Stimulated activated naive B cell treated with anti-CD40 and anti-IgM and Interleukin-4, amounts not matched to agents 10 μg/mL and 1 μg/mL and 100 μg/mL, for 72 hours (primary cell): ENCODE measurements around the gene KRTAP10-11.
"Not testable (repeated sequence)": the region's sequence is repeated elsewhere in the genome, so short reads cannot be mapped to it uniquely, and the experiment has no call there.

Source experiments
- ATAC-seq, 2 donors: fragments of 150-1000 bp; cut with Tn5 transposase; replicated peaks; 2 replicates each; pipeline ENCODE4 v1.10.0; 2021; ENCODE audit warnings: moderate library complexity in 1 of 2
- DNase-seq: peaks from one replicate; pipeline ENCODE4 v3.0.0; 2021
- H3K27ac Mint-ChIP-seq: one replicate; pipeline ENCODE4 v1.8.0; 2022; ENCODE audit warnings: mild to moderate bottlenecking, mixed read lengths
- H3K27me3 Mint-ChIP-seq, 2 donors: one replicate each; pipeline ENCODE4 v1.8.0; 2022; ENCODE audit warnings: mixed read lengths in 2 of 2
- H3K36me3 Mint-ChIP-seq, 2 donors: one replicate each; pipeline ENCODE4 v1.8.0; 2022; ENCODE audit warnings: mixed read lengths in 2 of 2, mild to moderate bottlenecking in 1 of 2
- H3K4me1 Mint-ChIP-seq, 2 donors: one replicate each; pipeline ENCODE4 v1.8.0; 2022; ENCODE audit warnings: mixed read lengths in 2 of 2, mild to moderate bottlenecking in 1 of 2
- H3K4me3 Mint-ChIP-seq, 2 donors: one replicate each; pipeline ENCODE4 v1.8.0; 2022; ENCODE audit warnings: mild to moderate bottlenecking in 2 of 2, mixed read lengths in 2 of 2, moderate library complexity in 1 of 2
- H3K9me3 Mint-ChIP-seq, 2 donors: one replicate each; pipeline ENCODE4 v1.8.0; 2022; ENCODE audit warnings: mixed read lengths in 2 of 2, mild to moderate bottlenecking in 1 of 2

Gene KRTAP10-11, protein sequence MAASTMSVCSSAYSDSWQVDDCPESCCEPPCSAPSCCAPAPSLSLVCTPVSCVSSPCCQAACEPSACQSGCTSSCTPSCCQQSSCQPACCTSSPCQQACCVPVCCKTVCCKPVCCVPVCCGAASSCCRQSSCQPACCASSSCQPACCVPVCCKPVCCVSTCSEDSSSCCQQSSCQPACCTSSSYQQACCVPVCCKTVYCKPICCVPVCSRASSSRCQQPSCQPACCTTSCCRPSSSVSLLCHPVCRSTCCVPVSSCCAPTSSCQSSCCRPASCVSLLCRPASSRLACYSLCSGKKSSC

DNA sequence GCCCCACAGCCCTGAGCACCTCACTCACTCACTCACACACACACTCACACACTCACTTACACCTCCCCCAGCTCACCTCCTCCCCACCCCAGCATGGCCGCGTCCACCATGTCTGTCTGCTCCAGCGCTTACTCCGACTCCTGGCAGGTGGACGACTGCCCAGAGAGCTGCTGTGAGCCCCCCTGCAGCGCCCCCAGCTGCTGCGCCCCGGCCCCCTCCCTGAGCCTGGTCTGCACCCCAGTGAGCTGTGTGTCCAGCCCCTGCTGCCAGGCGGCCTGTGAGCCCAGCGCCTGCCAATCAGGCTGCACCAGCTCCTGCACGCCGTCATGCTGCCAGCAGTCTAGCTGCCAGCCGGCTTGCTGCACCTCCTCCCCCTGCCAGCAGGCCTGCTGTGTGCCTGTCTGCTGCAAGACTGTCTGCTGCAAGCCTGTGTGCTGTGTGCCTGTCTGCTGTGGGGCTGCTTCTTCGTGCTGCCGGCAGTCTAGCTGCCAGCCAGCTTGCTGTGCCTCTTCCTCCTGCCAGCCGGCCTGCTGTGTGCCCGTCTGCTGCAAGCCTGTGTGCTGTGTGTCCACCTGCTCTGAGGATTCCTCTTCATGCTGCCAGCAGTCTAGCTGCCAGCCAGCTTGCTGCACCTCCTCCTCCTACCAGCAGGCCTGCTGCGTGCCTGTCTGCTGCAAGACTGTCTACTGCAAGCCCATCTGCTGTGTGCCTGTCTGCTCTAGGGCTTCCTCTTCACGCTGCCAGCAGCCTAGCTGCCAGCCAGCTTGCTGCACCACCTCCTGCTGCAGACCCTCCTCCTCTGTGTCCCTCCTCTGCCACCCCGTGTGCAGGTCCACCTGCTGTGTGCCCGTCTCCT, at the start of gene KRTAP10-11:
Gene KRTAP10-11, plus strand, starts transcription at position 49 of the 856 bp plus-strand sequence. Its CDS starts 45 bp downstream, at position 94.
- DNase-seq, ATAC-seq, H3K4me3 Mint-ChIP-seq, H3K27ac Mint-ChIP-seq, H3K4me1 Mint-ChIP-seq: not testable (repeated sequence)
- Mint-ChIP-seq H3K36me3 (peaks cover 2 to 14% of the 10 kb centered on the region in 2 donors), H3K27me3 (peaks cover 12 to 18% of the 10 kb centered on the region in 2 donors), H3K9me3 (peaks cover 13 to 21% of the 10 kb centered on the region in 2 donors)

- no peak for ATAC-seq
- H3K27me3 Mint-ChIP-seq = peaks cover 29 to 34% of the 10 kb centered on the region in 2 donors
- H3K4me1 Mint-ChIP-seq = no peaks in the 10 kb centered on the region
- DNase-seq = no peak
- H3K36me3 Mint-ChIP-seq = no peaks in the 10 kb centered on the region
- H3K4me3 Mint-ChIP-seq = no peak overlapping the region
- no peak overlapping the region for H3K27ac Mint-ChIP-seq
- H3K9me3 Mint-ChIP-seq = peaks cover 4 to 6% of the 10 kb centered on the region in 2 donors
Observed at GRCh38 chr21:44598061-44598460, 48.2 kb upstream of the KRTAP10-11 start.

GRCh38 chr21:44599264-44600029, 46.8 kb upstream of the KRTAP10-11 start:
- peaks cover 36 to 44% of the 10 kb centered on the region in 2 donors for H3K27me3 Mint-ChIP-seq
- DNase-seq (no peak), ATAC-seq (no peak)
- H3K9me3 Mint-ChIP-seq = peaks cover 4 to 6% of the 10 kb centered on the region in 2 donors
- no peak overlapping the region for H3K4me3 Mint-ChIP-seq
- H3K36me3 Mint-ChIP-seq = no peaks in the 10 kb centered on the region
- H3K27ac Mint-ChIP-seq = no peak overlapping the region
- H3K4me1 Mint-ChIP-seq = no peaks in the 10 kb centered on the region

DNA sequence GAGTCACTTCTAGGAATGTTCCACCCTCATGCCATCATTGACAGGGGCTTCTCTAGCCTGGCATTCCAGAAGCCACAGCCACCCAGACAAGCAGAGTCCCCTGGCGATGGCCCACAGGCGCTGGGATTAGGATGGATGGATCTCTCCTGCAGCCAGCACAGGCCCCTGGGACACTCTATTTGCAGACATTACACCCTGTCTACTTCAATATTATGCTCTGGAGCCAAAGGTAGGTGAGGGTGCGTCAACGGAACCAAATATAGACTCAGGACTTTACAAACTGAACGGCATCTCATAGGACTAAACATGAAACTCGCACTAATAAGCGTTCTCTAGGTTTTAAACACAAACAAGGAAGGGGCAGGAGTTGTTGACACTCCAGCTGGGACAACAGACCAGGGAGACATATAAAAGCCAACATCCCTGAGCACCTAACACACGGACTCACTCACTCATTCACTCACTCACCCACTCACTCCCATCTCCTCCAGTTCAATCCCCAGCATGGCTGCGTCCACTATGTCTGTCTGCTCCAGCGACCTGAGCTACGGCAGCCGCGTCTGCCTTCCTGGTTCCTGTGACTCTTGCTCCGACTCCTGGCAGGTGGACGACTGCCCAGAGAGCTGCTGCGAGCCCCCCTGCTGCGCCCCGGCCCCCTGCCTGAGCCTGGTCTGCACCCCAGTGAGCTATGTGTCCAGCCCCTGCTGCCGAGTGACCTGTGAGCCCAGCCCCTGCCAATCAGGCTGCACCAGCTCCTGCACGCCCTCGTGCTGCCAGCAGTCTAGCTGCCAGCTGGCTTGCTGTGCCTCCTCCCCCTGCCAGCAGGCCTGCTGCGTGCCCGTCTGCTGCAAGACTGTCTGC, 45.9 kb upstream of the KRTAP10-11 start, which contains the start of gene KRTAP10-7:
Gene KRTAP10-7, plus strand, starts transcription at position 480 of the 861 bp plus-strand sequence. Its CDS starts 25 bp downstream, at position 505.
- H3K36me3 Mint-ChIP-seq, H3K4me3 Mint-ChIP-seq, H3K4me1 Mint-ChIP-seq, H3K9me3 Mint-ChIP-seq, ATAC-seq, H3K27ac Mint-ChIP-seq, DNase-seq: not testable (repeated sequence)
- peaks cover 37 to 48% of the 10 kb centered on the region in 2 donors for H3K27me3 Mint-ChIP-seq

DNA sequence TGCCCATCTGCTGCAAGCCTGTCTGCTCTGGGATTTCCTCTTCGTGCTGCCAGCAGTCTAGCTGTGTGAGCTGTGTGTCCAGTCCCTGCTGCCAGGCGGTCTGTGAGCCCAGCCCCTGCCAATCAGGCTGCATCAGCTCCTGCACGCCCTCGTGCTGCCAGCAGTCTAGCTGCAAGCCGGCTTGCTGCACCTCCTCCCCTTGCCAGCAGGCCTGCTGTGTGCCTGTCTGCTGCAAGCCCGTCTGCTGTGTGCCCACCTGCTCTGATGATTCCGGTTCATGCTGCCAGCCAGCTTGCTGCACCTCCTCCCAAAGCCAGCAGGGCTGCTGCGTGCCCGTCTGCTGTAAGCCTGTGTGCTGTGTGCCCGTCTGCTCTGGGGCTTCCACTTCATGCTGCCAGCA, 45.1 kb upstream of the KRTAP10-11 start:
- H3K4me1 Mint-ChIP-seq, H3K27ac Mint-ChIP-seq, ATAC-seq, H3K36me3 Mint-ChIP-seq, H3K9me3 Mint-ChIP-seq, H3K4me3 Mint-ChIP-seq, DNase-seq: not testable (repeated sequence)
- H3K27me3 Mint-ChIP-seq = peaks cover 42 to 56% of the 10 kb centered on the region in 2 donors

DNA sequence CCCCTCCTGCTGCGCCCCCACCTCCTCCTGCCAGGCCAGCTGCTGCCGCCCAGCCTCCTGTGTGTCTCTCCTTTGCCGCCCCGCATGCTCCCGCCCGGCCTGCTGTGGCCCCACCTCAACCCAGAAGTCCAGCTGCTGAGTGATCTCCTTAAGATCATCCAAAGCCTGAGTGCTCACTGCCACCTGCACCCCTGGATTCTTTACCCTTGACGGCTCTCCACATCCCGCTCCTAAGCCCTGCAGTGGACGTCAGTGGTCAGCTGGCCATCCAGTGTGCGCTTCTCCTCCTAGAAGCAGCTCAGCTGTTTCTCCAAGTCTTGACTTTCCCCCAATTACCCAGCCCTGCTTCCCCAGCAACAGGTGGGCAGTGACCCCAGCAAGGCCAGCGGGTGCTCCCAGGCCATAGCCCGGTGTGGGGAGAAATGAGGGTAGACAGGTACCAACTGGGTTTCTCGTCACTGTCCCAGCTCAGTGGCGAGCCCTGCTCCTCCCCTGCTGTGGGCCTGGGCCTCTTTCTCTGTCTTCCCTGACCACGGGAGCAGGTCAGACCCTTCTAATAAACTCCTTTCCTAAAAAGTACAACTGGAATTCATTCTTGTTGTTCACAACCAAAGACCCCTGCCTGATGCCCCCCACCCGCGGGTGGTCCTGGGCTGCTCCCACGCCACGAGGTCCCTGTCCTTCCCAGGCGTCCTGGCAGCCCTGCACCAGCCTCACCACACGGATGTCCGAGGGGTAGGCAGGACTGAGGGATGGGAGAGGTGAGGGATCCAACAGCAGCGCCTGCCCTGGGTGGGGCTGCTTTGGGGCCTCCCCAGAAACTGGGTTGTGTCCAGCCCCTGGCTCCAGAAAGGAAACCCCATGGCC, 44.4 kb upstream of the KRTAP10-11 start:
- ATAC-seq (no peak), DNase-seq (no peak)
- Mint-ChIP-seq H3K27me3 (peaks cover 45 to 63% of the 10 kb centered on the region in 2 donors), H3K36me3 (no peaks in the 10 kb centered on the region), H3K9me3 (peaks cover 6 to 7% of the 10 kb centered on the region in 2 donors), H3K4me3 (no peak overlapping the region), H3K4me1 (no peaks in the 10 kb centered on the region), H3K27ac (peak overlapping the region; percentile 49)

DNA sequence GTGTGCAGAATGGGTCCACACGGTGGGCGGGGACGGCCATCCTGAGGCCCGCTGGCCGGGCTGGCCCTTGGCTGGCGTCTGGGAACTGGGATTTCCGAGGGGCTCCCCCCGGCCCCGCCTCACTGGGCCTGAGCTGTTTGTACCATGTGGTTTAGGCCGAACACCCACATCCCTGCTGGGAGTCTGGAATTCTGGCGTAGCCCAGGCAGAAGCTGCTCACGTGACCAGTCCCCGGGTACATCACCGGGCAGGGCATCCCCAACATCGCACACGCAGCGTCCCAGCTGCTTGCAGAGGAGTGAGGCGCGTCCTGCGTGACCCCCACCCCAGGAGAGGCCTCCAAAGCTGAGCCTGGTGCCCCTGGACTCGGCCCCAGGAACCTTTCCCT, 43.8 kb upstream of the KRTAP10-11 start:
- H3K27ac Mint-ChIP-seq = no peak overlapping the region
- ATAC-seq (no peak), DNase-seq (no peak)
- H3K36me3 Mint-ChIP-seq = no peaks in the 10 kb centered on the region
- H3K4me3 Mint-ChIP-seq = no peak overlapping the region
- H3K4me1 Mint-ChIP-seq = no peaks in the 10 kb centered on the region
- peaks cover 47 to 67% of the 10 kb centered on the region in 2 donors for H3K27me3 Mint-ChIP-seq
- peaks cover 6 to 7% of the 10 kb centered on the region in 2 donors for H3K9me3 Mint-ChIP-seq

- H3K27ac Mint-ChIP-seq = no peak overlapping the region
- DNase-seq = no peak
- H3K9me3 Mint-ChIP-seq = peaks cover 4 to 7% of the 10 kb centered on the region in 2 donors
- H3K4me3 Mint-ChIP-seq = no peak overlapping the region
- no peak for ATAC-seq
- H3K27me3 Mint-ChIP-seq = peaks cover 49 to 61% of the 10 kb centered on the region in 2 donors
- H3K36me3 Mint-ChIP-seq = no peaks in the 10 kb centered on the region
- no peaks in the 10 kb centered on the region for H3K4me1 Mint-ChIP-seq
Observed at GRCh38 chr21:44603109-44603875, 42.9 kb upstream of the KRTAP10-11 start.

DNA sequence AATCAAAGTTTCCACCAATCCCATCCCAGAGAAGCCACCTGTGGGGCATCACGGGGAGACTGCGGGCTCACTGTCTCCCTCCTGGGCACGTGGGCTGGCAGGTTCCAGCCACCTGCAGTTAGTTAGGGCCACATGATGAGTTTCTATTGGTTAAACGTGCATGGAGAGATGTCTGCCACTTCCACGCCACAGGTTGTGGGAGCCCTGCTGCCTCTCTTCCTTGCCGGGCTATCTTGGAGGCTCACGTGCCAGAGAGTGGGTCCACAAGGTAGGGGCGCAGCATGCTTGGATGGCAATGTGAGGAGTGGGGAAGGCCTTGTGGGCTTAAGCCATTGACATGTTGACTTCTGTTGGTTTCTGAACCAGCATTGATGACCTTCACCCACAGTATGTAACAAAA, 42.3 kb upstream of the KRTAP10-11 start:
- no peak overlapping the region for H3K4me3 Mint-ChIP-seq
- H3K27me3 Mint-ChIP-seq = peaks cover 45 to 59% of the 10 kb centered on the region in 2 donors
- no peak for DNase-seq

GRCh38 chr21:44606495-44606894, 39.7 kb upstream of the KRTAP10-11 start:
- H3K36me3 Mint-ChIP-seq = peaks cover 2 to 4% of the 10 kb centered on the region in 2 donors
- no peak for ATAC-seq

More for the DNA sequence above, 42.3 kb upstream of the KRTAP10-11 start:
- H3K27ac Mint-ChIP-seq = no peak overlapping the region
- H3K4me1 Mint-ChIP-seq = no peaks in the 10 kb centered on the region
- H3K9me3 Mint-ChIP-seq = peaks cover 3 to 5% of the 10 kb centered on the region in 2 donors
- no peak for ATAC-seq
- no peaks in the 10 kb centered on the region for H3K36me3 Mint-ChIP-seq

GRCh38 chr21:44609193-44609592, 37.0 kb upstream of the KRTAP10-11 start:
- no peak for ATAC-seq
- Mint-ChIP-seq H3K27ac (no peak overlapping the region), H3K27me3 (peaks cover 36 to 44% of the 10 kb centered on the region in 2 donors), H3K4me1 (no peaks in the 10 kb centered on the region), H3K4me3 (no peak overlapping the region), H3K9me3 (peaks cover 22 to 26% of the 10 kb centered on the region in 2 donors), H3K36me3 (peaks cover 3 to 8% of the 10 kb centered on the region in 2 donors)
- no peak for DNase-seq

More at GRCh38 chr21:44606495-44606894, 39.7 kb upstream of the KRTAP10-11 start:
- no peak for DNase-seq
- peaks cover 20 to 22% of the 10 kb centered on the region in 2 donors for H3K9me3 Mint-ChIP-seq
- no peaks in the 10 kb centered on the region for H3K4me1 Mint-ChIP-seq
- no peak overlapping the region for H3K4me3 Mint-ChIP-seq
- peaks cover 33 to 53% of the 10 kb centered on the region in 2 donors for H3K27me3 Mint-ChIP-seq
- no peak overlapping the region for H3K27ac Mint-ChIP-seq
